Measurements from ENCODE around the gene OSMR.

DNA sequence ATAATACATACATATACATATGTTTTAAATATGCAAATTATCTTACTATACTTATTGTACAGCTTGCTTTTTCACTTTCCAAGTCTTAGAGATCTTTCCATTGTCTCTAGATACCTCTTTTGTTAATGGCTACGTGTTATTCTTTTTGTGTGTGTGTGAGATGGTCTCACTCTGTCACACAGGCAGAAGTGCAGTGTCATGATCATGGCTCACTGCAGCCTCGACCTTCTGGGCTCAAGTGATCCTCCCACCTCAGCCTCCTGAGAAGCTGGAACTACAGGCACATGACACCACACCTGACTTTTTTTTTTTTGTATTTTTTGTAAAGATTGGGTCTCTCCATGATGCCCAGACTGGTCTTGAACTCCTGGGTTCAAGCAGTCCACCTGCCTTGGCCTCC lies 2.8 kb downstream of the OSMR start:
- TF ChIP-seq CTCF (conservative IDR thresholded peaks at IDR 0.05; ENCODE audit: low read depth in 2 of 2) = no peak
- no peak for TF ChIP-seq EZH2 (IDR thresholded peaks at IDR 0.05; ENCODE audit: low read depth, unreplicated experiment)
- TF ChIP-seq ETS1 (IDR thresholded peaks at IDR 0.05) = no peak
- TF ChIP-seq POLR2AphosphoS5 (IDR thresholded peaks at IDR 0.05; ENCODE audit: low read depth) = no peak
- no peak for TF ChIP-seq STAT1 (IDR thresholded peaks at IDR 0.05; ENCODE audit: unreplicated experiment)
- TF ChIP-seq CREB1 (CRISPR knock-in tag; IDR thresholded peaks at IDR 0.05; ENCODE audit: low read depth) = no peak
- no peak for TF ChIP-seq ZNF114 (CRISPR knock-in tag; IDR thresholded peaks at IDR 0.05)
- no peak for TF ChIP-seq EZH2phosphoT487 (IDR thresholded peaks at IDR 0.05; ENCODE audit: unreplicated experiment)
- no peak for TF ChIP-seq JUNB (IDR thresholded peaks at IDR 0.05; ENCODE audit: unreplicated experiment)
- TF ChIP-seq NANOG (IDR thresholded peaks at IDR 0.05; ENCODE audit: borderline replicate concordance) = no peak
- TF ChIP-seq ZNF331 (CRISPR knock-in tag; IDR thresholded peaks at IDR 0.05; ENCODE audit: low read depth) = no peak
- TF ChIP-seq REST (IDR thresholded peaks at IDR 0.05; ENCODE audit: unreplicated experiment) = no peak
- TF ChIP-seq, protein P1, sequence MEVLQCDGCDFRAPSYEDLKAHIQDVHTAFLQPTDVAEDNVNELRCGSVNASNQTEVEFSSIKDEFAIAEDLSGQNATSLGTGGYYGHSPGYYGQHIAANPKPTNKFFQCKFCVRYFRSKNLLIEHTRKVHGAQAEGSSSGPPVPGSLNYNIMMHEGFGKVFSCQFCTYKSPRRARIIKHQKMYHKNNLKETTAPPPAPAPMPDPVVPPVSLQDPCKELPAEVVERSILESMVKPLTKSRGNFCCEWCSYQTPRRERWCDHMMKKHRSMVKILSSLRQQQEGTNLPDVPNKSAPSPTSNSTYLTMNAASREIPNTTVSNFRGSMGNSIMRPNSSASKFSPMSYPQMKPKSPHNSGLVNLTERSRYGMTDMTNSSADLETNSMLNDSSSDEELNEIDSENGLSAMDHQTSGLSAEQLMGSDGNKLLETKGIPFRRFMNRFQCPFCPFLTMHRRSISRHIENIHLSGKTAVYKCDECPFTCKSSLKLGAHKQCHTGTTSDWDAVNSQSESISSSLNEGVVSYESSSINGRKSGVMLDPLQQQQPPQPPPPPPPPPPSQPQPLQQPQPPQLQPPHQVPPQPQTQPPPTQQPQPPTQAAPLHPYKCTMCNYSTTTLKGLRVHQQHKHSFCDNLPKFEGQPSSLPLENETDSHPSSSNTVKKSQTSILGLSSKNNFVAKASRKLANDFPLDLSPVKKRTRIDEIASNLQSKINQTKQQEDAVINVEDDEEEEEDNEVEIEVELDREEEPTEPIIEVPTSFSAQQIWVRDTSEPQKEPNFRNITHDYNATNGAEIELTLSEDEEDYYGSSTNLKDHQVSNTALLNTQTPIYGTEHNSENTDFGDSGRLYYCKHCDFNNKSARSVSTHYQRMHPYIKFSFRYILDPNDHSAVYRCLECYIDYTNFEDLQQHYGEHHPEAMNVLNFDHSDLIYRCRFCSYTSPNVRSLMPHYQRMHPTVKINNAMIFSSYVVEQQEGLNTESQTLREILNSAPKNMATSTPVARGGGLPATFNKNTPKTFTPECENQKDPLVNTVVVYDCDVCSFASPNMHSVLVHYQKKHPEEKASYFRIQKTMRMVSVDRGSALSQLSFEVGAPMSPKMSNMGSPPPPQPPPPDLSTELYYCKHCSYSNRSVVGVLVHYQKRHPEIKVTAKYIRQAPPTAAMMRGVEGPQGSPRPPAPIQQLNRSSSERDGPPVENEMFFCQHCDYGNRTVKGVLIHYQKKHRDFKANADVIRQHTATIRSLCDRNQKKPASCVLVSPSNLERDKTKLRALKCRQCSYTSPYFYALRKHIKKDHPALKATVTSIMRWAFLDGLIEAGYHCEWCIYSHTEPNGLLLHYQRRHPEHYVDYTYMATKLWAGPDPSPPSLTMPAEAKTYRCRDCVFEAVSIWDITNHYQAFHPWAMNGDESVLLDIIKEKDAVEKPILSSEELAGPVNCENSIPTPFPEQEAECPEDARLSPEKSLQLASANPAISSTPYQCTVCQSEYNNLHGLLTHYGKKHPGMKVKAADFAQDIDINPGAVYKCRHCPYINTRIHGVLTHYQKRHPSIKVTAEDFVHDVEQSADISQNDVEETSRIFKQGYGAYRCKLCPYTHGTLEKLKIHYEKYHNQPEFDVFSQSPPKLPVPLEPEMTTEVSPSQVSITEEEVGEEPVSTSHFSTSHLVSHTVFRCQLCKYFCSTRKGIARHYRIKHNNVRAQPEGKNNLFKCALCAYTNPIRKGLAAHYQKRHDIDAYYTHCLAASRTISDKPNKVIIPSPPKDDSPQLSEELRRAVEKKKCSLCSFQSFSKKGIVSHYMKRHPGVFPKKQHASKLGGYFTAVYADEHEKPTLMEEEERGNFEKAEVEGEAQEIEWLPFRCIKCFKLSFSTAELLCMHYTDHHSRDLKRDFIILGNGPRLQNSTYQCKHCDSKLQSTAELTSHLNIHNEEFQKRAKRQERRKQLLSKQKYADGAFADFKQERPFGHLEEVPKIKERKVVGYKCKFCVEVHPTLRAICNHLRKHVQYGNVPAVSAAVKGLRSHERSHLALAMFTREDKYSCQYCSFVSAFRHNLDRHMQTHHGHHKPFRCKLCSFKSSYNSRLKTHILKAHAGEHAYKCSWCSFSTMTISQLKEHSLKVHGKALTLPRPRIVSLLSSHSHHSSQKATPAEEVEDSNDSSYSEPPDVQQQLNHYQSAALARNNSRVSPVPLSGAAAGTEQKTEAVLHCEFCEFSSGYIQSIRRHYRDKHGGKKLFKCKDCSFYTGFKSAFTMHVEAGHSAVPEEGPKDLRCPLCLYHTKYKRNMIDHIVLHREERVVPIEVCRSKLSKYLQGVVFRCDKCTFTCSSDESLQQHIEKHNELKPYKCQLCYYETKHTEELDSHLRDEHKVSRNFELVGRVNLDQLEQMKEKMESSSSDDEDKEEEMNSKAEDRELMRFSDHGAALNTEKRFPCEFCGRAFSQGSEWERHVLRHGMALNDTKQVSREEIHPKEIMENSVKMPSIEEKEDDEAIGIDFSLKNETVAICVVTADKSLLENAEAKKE (CRISPR knock-in tag; IDR thresholded peaks at IDR 0.05) = no peak

Data from GM23338 (cell line).